Activated effector memory CD4-positive, alpha-beta T cell treated with anti-CD3 and anti-CD28 coated beads, Interleukin-2, amount 50 U/mL, for 16 hours (primary cell): ENCODE data around the gene FOXA1.

Experiments
- DNase-seq: peaks from one replicate; pipeline ENCODE4 v3.0.0-alpha.2; 2020

FOXA1 gene

DNA sequence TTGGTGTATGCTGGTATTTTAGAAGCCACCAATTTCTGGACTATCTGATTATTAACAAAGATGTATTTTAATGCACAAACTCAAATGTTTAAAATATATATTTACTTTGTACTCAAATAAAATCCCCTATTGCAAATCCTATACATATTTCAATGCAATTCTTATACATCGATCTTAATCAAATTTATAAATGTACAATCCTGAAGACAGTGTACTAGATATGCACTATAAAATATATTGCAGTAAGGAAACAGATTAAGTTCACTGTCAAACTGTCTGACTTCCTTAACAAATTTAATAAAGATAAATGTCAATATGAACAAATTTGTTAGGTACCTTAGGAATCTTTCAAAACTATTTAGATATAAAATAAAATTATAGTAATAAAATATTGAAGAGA is 43.9 kb downstream of the FOXA1 start:
- no peak for DNase-seq

DNA sequence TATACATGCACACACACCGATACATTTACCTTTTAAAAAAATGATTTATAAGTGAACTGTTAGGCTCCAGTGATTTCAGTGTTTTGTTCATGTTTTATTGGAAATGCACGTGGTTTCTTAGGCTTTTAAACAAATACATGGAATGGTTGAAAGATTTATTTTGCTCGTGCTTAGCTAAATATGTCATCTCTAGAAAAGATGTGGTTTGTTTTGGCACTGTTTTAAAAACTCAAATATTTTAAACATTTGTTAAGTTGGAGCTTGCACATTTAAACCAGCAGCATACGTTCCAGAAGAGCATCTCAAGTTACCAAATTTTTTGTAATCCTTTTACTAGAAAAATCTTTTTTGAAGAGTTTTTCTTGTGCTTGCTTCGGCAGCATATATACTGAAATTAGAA is 44.5 kb downstream of the FOXA1 start:
- DNase-seq = no peak

DNA sequence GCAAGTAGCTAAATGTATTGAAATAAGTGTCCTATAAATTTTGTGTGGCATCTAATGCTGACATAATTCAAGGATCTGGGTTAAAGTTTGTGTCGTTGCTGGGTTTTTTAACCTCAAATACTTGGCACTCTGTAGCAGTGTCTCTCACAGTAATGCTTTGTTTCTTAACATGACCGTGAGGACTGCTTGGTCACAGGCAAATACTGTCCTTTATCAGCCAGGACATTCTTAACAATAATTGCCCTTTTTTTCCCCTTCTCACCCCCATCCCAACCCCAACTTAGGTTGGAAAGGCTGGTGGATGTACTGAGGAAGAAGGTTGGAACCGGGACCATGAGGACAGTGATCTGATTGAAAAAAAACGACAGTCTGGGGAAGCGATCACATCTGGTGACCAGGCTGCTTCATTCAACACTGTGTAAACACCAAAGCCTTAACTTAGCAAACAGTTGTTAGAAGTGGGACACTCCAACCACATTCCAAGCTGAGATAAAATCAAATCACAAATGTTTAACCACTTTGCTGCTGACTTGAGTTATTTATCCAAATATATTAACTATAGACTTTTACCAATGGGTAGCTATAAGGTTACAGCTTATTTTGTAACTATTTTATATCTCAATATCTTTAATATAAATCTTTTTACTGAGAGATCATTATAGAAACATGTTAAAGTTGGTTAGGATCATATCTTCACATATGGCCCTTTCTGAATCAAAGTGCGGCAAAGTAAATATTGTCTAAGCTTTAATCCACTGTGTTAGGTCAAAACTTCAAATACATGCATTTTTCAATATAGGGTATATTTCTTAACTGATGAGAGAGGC is 48.2 kb downstream of the FOXA1 start:
- no peak for DNase-seq

DNA sequence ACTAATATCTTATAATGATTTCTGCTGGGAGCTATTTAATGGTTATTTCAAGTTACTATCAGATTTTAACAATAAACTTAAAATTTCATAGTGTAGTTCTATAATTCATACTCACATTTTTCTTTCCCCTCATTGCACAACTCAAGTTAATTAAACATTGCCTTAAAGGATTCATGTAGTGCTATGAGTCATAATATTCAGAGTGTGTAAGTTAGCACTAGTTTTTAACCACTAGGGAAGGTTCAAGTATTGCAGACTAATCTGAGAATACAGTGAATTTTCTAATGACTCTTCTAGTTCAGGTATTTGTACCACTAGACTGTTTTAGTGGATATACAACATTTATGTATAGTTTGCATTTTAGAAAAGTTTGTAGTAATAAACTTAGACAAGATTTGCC is 49.9 kb downstream of the FOXA1 start:
- DNase-seq = no peak

DNA sequence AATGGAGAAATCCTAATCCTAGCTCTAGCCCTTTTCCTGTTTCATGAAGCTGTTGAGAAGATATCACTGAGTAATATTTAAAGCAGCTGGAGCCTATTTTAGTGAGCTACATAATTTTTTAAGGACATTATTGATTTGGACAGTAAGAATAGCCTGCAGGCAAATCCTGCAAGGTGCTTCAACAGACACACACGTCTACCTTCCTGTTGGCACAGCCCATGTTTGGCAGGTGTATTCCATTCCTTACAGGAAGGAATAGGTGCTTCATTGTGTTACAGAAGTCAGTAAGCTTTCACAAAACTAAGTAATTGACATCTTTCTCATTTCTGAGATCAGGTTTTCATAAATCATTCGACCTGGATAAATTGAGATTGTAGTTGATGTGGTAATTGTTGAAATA is 50.6 kb downstream of the FOXA1 start:
- no peak for DNase-seq

DNA sequence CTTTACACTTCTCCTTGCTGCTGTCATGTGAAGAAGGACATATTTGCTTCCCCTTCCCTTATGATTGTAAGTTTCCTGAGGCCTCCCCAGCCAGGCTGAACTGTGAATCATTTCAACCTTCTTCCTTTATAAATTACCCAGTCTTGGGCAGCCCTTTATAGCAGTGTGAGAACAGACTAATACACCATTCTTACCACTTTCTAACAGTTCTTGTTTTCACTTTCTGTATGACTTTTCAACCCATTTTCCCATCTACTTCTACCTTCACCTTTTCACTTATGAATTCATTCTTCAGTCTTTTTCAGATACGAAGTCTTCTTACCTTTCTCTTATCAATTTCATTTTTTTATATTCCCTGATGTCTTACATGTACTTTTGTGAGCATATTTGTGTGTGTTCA is 55.1 kb downstream of the FOXA1 start:
- no peak for DNase-seq
